Measurements from ENCODE around the gene MOSPD3. TPM values are rescaled to one million over a fixed set of nuclear protein-coding genes. Genes with fewer than 3 reads are reported as not detected.

The MOSPD3 gene
- total RNA-seq, 1 donor from 2014 or later: 11.0 TPM

DNA sequence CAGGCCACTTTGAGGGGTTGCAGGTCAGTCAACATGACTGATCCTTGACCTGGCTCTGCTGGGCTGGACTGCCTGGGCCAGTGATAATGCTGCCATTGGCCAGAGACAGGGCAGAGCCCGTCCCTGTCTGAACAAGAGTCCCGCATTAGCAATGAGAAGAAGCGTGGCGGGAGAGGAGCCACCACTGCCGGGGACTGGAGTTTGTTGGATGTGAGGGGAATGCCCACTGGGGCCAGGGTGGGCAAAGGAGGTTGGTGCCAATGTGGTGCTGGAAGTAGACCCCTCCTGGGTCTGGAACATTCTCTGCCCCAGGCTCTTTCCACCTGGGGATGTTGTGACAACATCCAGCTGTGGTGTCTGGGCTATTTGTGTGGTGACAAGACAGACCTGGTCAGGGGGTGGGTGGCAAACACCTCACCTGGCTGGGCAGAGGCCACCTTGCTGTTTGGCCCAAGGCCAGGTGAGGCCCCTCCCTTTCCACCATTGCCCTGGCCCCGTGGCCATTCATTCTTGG, 46.3 kb upstream of the MOSPD3 start:
- no peaks in the 10 kb centered on the region for H3K9me3 ChIP-seq
- TF ChIP-seq, protein P1, sequence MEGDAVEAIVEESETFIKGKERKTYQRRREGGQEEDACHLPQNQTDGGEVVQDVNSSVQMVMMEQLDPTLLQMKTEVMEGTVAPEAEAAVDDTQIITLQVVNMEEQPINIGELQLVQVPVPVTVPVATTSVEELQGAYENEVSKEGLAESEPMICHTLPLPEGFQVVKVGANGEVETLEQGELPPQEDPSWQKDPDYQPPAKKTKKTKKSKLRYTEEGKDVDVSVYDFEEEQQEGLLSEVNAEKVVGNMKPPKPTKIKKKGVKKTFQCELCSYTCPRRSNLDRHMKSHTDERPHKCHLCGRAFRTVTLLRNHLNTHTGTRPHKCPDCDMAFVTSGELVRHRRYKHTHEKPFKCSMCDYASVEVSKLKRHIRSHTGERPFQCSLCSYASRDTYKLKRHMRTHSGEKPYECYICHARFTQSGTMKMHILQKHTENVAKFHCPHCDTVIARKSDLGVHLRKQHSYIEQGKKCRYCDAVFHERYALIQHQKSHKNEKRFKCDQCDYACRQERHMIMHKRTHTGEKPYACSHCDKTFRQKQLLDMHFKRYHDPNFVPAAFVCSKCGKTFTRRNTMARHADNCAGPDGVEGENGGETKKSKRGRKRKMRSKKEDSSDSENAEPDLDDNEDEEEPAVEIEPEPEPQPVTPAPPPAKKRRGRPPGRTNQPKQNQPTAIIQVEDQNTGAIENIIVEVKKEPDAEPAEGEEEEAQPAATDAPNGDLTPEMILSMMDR (IDR thresholded peaks at IDR 0.05): no peak
- intact Hi-C loops (cut with DNase I): no loop called here
- no peaks in the 10 kb centered on the region for H3K27me3 ChIP-seq
- H3K27ac ChIP-seq: no peak overlapping the region
- no peak overlapping the region for H3K4me3 ChIP-seq
- H3K4me1 ChIP-seq: peaks cover 0 to 10% of the 10 kb centered on the region in 2 donors
- H3K36me3 ChIP-seq: peaks cover 12 to 19% of the 10 kb centered on the region in 2 donors
- no peak for DNase-seq (ENCODE audit: low spot score in 2 of 2)

GRCh38 chr7:100567031-100567730, 45.2 kb upstream of the MOSPD3 start:
- Histone ChIP-seq H3K27ac (peak overlapping the region in 1 of 2 donors; percentile 0), H3K4me1 (peaks cover 0 to 10% of the 10 kb centered on the region in 2 donors), H3K36me3 (peaks cover 8 to 13% of the 10 kb centered on the region in 2 donors), H3K27me3 (no peaks in the 10 kb centered on the region), H3K4me3 (no peak overlapping the region), H3K9me3 (no peaks in the 10 kb centered on the region)
- TF ChIP-seq, protein P1 (IDR thresholded peaks at IDR 0.05): no peak
- no peak for DNase-seq (ENCODE audit: low spot score in 2 of 2)
- intact Hi-C loops (cut with DNase I): no loop called here

DNA sequence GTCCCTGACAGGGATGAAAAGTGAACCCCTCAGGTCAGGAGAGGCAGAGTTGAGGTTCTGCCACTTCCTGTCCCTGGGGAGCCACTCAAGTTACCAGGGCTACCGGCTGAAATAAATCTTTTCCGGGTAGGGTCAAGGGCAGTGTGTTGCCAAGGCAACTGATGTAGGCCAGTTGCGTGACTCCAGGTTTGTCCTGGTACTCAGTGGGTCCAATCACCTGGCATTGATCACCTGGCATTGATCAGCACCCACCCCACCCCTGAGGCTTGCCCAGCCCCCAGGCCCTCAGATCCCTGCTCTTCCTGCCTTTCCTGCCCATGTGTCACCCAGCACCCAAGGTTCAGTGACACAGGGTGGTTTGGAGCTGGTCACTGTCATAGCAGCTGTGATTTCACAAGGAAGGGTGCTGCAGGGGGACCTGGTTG, 44.6 kb upstream of the MOSPD3 start:
- H3K36me3 ChIP-seq: peaks cover 3 to 8% of the 10 kb centered on the region in 2 donors
- DNase-seq (ENCODE audit: low spot score in 2 of 2): no peak
- H3K4me1 ChIP-seq: peaks cover 0 to 10% of the 10 kb centered on the region in 2 donors
- TF ChIP-seq, protein P1 (IDR thresholded peaks at IDR 0.05): no peak
- H3K4me3 ChIP-seq: no peak overlapping the region
- H3K27me3 ChIP-seq: no peaks in the 10 kb centered on the region
- intact Hi-C loops (cut with DNase I): no loop called here
- no peaks in the 10 kb centered on the region for H3K9me3 ChIP-seq
- peak overlapping the region in 1 of 2 donors; percentile 0 for H3K27ac ChIP-seq

- Histone ChIP-seq H3K4me1 (peaks cover 0 to 10% of the 10 kb centered on the region in 2 donors), H3K27ac (peak overlapping the region in 1 of 2 donors; percentile 0), H3K9me3 (no peaks in the 10 kb centered on the region), H3K27me3 (no peaks in the 10 kb centered on the region), H3K36me3 (peaks cover 0 to 3% of the 10 kb centered on the region in 2 donors), H3K4me3 (no peak overlapping the region)
- intact Hi-C loops (cut with DNase I): no loop called here
- TF ChIP-seq, protein P1 (IDR thresholded peaks at IDR 0.05): no peak
- no peak for DNase-seq (ENCODE audit: low spot score in 2 of 2)
Measured at GRCh38 chr7:100568176-100568895, 44.0 kb upstream of the MOSPD3 start.

- intact Hi-C loops (cut with DNase I): no loop called here
- H3K9me3 ChIP-seq: no peaks in the 10 kb centered on the region
- H3K27ac ChIP-seq: peak overlapping the region in 1 of 2 donors; percentile 37
- H3K4me3 ChIP-seq: peak overlapping the region; percentile 29 to 62
- H3K4me1 ChIP-seq: peaks cover 0 to 10% of the 10 kb centered on the region in 2 donors
- DNase-seq (ENCODE audit: low spot score in 2 of 2): no peak
- H3K36me3 ChIP-seq: peaks cover 0 to 6% of the 10 kb centered on the region in 2 donors
- TF ChIP-seq, protein P1 (IDR thresholded peaks at IDR 0.05): peak in 2 of 3 experiments; percentile 35 to 42
- H3K27me3 ChIP-seq: no peaks in the 10 kb centered on the region
Measured at GRCh38 chr7:100568896-100569844, 43.2 kb upstream of the MOSPD3 start.

All from ascending aorta (tissue), 2 donors.